Tibial nerve (tissue), 4 donors: ENCODE measurements around the gene TWSG1.

Experiments used
- EP300 ChIP-seq, 2 donors: sonication (generic); formaldehyde crosslinking; IDR thresholded peaks; one replicate each; pipeline ENCODE4 v1.6.1; 2017; ENCODE audit warnings: antibody characterized with exemption in 2 of 2, mild to moderate bottlenecking in 1 of 2
- POLR2A ChIP-seq, 2 donors: fragments of 450-650 bp; IDR thresholded peaks; one replicate each; pipeline ENCODE4 v1.6.1; 2017; ENCODE audit warnings: antibody characterized with exemption in 2 of 2, mild to moderate bottlenecking in 2 of 2, moderate library complexity in 2 of 2
- TF ChIP-seq, protein P1 (sequence below), 5 experiments: fragments of 200-600 bp in 3 of 5; fragments of 450-650 bp in 2 of 5; sonication (generic) in 3 of 5; IDR thresholded peaks; one replicate each; pipeline ENCODE4 v1.5.1; 2016 to 2019; ENCODE audit warnings: antibody characterized with exemption in 5 of 5, mild to moderate bottlenecking in 3 of 5, moderate library complexity in 2 of 5

DNA sequence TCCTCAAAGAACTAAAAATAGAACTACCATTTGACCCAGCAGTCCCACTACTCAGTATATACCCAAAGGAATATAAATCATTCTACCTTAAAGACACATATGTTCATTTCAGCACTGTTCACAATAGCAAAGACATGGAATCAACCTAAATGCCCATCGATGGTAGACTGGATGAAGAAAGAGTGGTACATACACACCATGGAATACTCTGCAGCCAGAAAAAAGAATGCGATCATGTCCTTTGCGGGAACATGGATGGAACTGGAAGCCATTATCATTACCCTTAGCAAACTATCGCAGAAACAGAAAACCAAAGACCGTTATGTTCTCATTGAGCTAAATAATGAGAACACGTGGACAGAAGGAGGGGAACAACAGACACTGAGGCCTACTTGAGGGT lies 44.5 kb downstream of the TWSG1 start:
- TF ChIP-seq, protein P1, sequence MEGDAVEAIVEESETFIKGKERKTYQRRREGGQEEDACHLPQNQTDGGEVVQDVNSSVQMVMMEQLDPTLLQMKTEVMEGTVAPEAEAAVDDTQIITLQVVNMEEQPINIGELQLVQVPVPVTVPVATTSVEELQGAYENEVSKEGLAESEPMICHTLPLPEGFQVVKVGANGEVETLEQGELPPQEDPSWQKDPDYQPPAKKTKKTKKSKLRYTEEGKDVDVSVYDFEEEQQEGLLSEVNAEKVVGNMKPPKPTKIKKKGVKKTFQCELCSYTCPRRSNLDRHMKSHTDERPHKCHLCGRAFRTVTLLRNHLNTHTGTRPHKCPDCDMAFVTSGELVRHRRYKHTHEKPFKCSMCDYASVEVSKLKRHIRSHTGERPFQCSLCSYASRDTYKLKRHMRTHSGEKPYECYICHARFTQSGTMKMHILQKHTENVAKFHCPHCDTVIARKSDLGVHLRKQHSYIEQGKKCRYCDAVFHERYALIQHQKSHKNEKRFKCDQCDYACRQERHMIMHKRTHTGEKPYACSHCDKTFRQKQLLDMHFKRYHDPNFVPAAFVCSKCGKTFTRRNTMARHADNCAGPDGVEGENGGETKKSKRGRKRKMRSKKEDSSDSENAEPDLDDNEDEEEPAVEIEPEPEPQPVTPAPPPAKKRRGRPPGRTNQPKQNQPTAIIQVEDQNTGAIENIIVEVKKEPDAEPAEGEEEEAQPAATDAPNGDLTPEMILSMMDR (IDR thresholded peaks at IDR 0.05) = no peak
- TF ChIP-seq POLR2A (IDR thresholded peaks at IDR 0.05) (no peak), EP300 (IDR thresholded peaks at IDR 0.05) (no peak)
